ENCODE measurements around the gene FAHD2A.
"Not testable (repeated sequence)": the region's sequence is repeated elsewhere in the genome, so short reads cannot be mapped to it uniquely, and the experiment has no call there.

The FAHD2A gene

DNA sequence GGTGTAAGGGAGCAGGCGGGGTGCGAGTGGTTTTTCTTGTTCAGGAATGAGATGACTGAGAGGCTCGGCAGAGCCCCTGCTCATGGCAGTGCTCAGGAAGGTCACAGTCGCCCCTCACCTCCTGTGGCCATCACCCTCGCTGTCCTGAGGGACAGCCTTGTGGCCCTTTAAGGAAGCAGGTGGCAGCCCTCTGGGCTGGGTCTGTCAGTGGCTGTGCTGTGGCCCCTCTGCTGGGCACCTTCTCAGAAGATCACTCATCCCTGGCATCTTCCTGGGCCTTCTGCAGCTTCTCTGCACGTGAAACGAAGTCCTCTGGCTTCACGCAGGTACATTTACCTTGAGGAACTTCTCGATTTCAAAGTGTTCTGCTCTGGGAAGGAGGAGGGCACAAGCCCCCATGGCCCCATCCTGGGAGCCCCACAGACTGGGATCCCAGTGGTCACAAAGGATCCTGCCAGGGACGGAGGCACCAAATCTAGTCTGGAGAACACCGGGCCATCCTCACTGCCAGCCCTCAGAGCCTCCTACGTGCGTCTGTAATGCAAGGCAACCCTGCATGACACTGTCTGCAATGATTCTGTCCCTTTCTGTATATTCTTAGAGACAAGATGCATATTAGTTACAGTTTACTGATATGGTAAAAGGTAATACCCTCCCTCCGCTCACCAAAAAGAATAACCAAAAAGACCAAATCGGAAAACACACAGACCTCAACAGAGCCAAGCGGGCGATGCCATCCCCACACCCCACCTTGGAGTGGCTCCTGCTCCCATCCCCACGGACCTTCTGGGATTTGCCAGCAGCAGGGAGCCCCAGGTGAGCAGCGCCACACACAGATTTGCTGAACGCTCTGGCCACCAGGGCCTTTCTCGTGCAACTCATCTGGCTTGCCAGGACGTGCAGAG is 25.9 kb upstream of the FAHD2A start:
- no peak for DNase-seq

DNA sequence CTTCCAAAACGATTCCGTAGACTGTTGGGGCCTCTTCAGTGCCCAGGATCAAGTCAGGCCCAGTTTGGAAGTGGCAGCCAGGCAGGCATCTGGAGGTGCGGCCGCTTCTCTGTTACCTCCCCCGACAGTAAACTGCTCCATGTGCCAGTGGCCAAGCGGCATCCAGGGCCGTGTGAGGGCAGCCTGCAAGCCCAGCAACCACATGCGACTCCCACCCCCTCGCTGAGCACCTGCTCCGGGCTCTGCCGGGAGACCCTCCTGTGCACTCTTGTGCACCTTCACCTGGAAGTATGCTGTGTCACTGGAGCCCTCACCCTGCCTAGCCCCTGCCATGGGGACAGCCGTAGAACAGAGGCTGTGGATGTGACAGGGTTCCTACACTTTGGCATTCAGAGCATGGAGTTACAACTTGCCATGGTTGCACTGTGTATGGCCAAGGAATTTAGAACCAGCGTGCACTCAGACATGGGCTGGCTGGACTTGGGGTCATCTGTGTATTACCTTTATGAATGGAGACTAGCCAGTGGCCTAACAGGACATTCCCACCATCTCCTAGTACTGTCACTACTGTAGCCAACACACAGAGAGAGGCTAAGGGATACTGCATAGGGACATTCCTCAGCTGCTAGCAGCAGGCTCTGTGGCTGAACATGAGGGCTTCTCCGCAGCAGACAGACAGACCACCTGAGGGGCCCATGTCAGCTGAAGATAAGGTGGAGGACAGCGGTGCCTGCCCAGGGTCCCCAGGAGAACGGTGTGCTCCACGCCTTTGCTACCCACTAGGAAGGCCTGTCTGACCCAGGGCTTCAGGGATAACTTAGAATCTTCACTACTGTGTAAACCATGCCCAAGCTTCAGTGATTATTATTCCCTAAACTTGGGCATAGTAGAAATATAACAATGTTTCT is 25.0 kb upstream of the FAHD2A start:
- DNase-seq: no peak

DNA sequence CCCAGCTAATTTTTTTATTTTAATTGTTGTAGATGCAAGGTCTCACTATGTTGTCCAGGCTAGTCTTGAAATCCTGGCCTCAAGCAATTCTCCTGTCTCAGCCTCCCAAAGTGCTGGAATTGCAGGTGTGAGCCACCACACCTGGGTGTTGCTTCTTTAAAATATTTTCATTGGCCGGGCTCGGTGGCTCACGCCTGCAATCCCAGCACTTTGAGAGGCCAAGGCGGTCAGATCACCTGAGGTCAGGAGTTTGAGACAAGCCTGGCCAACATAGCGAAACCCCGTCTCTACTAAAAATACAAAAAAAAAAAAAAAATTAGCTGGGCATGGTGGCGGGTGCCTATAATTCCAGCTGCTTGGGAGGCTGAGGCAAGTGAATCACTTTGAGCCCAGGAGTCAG is 24.2 kb upstream of the FAHD2A start:
- not testable (repeated sequence) for DNase-seq

DNA sequence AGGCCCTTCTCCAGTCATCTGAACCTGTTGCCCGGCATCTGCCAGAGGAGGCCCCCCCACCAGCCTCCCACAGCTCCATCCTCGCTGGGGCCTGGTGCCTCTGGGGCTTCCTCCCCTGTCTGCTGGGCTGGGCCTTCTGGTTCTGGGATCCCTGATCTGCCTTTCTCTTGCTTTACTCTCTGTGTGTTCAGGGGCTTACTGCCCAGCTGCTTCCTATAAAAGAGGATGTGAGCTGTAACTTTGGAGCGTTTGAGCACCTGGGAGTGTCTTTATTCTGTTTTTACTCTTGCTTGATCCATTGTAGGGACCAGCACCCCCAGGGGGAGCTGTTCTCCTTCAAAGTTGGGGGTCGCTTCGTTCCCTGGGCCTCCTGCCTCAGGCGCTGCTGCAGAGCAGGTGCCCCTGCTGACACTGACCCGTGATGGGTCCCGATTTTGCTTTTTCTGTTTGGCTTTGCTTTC is 23.1 kb upstream of the FAHD2A start:
- no peak for DNase-seq

DNA sequence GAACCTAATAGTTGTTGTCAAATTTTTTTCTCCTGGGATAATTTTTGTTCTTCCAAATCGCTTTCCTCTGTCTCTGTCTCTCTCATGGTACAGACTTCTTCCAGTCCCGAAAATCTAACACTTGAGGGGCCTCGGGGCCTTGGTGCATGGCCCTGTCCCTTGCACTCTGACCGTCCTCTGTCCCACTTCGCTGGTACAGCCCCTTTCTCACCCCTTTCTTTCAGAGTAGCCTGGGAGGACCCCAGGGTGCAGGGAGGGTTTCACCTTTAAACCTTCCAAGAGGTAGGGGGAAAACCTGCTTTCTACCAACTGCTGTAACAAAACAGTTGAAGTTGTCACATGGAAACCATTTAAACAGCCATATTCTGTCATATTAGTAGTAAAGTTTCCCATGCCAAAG is 22.2 kb upstream of the FAHD2A start:
- DNase-seq: no peak

DNA sequence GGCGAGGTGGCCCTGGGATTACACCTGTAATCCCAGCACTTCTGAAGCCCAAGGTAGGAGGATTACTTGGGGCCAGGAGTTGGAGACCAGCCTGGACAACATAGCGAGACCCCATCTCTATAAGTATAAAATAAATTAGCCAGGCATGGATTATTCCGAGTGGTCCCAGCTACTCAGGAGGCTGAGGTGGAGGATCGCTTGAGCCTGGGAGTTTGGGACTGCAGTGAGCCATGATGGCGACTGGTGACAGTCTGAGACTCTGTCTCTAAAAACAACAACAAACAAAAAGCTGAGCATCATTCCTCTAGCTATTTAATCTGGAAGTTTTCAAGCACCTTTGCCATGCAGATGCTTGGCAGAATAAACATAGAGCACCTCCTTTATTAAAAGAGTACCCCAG is 21.8 kb upstream of the FAHD2A start:
- no peak for DNase-seq

DNA sequence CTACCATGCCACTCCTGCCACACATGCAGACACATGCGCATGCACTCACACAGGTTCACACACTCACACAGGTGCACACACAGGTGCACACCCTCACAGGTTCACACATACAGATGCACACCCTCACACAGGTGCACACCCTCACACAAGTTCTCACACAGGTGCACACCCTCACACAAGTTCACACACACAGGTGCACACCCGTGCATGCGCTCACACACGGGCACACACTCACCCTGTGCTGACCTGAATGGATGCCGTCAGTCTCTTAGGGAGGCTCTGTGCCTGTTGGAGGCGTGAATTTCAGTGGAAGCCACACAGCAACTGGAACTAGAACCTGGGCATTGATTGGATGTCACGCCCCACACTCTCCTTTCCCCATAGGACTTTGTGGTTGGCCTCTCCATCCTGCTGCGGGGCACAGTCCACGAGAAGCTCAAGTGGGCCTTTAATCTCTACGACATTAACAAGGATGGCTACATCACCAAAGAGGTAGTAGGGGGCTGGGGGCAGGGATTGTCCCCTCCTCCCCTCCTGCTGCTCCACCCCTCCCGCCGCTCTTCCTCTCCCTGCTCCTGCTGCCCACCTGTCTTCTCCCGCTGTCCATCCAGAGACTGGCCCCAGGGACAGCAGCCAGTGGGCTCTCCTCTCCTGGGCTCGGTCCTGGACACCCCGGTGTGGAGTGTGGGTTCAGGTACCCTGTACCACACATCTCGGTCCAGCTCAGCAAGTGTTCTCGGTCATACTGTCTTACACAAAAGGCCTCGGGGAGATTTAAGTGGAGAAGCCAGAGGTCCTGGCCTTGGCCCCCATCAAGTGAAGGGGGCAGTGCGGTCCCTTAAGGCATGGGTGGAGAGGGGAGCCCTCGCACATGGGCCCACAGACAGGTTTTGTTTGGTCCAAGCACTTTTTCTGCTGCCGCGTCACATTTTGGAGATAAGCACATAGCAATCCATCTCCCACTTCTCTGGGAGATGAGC is 21.0 kb upstream of the FAHD2A start:
- no peak for DNase-seq

DNA sequence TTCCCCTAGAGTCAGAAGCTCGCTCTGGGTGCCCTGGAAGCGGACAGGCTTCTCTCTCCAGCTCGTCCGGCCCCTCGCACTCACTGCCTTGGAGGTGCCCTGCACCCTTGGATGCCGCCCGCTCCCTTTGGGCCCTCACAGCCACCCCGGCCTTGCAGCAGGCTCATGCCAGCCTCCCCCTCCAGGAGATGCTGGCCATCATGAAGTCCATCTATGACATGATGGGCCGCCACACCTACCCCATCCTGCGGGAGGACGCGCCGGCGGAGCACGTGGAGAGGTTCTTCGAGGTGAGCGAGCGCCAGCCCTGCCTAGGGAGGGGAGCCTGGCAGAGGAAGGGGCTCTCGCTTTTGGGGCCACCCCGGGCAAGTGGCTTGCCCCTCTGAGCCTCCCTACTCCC is 20.3 kb upstream of the FAHD2A start:
- no peak for DNase-seq

DNA sequence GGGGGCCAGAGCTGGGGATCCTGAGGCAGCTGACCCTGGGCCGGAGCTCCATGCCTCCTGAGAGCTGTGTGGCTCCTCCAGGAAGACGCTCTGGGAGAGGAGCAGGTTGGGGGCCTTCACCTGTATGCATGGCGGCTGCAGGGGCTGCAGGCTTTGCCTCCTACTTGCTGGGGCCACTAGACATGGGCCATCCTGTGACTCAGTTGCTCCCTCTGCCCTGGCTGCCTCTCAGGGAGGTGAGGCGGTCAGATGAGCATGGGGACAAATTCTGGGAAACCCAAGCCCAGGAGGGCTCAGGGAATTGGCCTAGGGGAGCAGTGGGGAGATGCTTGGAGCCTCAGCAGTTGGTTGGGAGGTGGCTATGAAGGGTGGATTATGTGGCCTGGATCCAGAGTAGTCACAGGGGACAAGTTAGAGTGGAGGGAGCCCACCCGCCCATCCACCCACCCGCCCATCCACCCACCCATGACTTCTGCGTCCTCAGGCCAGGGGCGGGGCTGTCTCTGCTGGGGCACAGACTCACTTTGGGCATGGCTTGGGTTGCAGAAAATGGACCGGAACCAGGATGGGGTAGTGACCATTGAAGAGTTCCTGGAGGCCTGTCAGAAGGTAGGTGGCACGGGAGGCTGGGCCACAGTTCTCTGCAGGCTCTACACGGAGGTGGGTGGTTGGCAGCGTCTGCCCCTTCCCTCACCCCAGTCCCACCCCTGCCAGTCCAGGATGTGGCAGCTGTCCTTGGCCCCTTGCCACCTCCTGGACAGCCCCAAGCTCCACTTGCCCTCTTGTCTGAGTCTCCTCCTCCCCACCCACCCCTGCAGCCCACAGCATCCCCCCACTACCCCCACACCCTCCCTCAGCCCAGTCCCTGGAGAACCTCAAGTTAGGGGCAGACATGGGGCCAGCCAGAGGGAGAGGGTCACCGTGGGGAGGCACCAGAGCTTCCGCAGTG is 19.5 kb upstream of the FAHD2A start:
- no peak for DNase-seq

DNA sequence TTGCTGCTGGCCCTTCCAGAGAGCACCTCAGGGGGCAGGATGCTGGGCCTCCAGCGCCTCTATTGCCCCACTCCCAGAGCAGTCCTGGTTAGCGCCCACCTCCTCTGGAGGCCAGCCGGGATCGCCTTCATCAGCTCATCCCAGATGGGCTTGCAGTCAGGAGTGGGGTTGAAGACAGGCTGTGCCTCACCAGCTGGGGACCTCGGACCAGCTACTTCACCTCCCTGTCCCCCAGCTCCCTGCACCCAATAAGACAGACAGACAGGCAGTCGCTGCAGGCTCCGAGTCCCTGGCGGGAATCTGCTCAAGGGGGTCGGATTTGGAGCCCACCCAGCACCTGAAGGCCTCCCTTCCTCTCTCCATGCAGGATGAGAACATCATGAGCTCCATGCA is 18.9 kb upstream of the FAHD2A start:
- no peak for DNase-seq

DNA sequence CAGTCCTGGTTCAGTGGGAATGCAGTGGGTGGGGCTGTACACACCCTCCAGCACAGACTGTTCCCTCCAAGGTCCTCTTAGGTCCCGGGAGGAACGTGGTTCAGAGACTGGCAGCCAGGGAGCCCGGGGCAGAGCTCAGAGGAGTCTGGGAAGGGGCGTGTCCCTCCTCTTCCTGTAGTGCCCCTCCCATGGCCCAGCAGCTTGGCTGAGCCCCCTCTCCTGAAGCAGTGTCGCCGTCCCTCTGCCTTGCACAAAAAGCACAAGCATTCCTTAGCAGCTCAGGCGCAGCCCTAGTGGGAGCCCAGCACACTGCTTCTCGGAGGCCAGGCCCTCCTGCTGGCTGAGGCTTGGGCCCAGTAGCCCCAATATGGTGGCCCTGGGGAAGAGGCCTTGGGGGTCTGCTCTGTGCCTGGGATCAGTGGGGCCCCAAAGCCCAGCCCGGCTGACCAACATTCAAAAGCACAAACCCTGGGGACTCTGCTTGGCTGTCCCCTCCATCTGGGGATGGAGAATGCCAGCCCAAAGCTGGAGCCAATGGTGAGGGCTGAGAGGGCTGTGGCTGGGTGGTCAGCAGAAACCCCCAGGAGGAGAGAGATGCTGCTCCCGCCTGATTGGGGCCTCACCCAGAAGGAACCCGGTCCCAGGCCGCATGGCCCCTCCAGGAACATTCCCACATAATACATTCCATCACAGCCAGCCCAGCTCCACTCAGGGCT is 17.5 kb upstream of the FAHD2A start:
- DNase-seq: no peak

DNA sequence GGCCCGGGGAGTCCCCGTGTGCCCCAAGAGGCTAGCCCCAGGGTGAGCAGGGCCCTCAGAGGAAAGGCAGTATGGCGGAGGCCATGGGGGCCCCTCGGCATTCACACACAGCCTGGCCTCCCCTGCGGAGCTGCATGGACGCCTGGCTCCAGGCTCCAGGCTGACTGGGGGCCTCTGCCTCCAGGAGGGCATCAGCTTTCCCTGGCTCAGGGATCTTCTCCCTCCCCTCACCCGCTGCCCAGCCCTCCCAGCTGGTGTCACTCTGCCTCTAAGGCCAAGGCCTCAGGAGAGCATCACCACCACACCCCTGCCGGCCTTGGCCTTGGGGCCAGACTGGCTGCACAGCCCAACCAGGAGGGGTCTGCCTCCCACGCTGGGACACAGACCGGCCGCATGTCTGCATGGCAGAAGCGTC is 16.9 kb upstream of the FAHD2A start:
- DNase-seq: no peak

DNA sequence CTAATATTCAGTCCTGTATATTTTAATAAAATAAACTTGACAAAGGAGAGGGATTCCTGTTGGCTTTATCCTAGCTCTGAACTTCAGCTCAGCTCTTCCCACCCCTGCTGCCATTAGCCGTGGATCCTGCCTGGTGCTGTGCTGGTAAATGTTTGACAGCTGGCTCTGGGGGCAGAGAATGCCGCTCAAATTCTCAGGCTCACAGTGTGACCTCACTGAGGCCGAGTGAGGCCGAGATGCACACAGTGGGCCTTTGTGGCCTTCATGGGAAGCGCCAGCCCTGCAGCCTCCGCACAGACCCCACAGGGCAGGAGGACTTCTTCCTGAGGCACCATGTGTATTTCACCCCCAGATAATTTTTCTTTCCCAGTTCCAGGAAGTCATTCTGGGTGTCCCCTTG is 16.5 kb upstream of the FAHD2A start:
- no peak for DNase-seq

DNA sequence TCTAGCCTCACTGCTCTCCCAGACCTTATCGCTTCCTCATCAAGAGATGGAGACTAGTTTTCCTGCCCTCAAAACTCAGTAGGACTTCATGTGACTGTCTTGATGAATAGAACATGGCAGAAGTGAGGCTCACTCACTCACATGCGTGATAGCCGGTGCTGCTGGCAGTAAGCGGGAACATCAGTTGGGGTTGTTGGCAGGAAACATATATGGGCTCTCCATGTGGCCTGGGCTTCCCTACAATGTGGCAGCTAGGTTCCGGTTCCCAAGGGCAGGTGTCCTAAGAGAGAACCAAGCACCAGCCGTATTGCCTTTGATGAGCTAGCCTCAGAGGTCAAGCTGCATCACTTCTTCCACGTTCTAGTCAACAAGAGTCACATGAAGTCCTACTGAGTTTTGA is 15.2 kb upstream of the FAHD2A start:
- DNase-seq: no peak

DNA sequence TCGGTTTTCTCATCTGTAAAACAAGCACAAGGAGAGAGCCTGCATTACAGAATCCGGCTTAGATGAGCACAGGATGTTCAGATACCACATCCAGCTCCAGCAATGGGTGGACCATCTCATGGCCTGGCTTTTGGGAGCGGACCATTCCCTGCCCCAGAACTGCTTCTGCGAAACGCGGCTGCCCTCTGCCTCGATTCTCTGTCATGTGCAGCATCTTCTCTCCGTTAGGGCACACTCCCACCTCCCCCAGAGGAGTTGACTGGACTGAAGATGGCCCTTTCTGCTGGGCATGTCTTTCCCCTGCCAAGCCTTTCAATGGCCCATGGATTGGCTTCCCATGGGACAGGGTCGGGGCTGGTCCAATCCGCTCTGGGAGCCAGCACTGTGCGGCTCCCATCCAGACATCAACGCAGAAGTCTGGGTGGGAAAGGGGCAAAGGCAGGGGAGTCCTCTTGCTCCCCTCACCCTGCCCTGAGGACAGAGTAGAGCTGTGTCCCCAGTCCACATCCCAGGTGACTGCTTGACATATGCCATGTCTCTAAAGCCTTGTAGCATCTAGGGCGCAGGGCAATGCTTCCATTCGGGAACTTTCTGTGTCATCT is 14.3 kb upstream of the FAHD2A start:
- no peak for DNase-seq

DNA sequence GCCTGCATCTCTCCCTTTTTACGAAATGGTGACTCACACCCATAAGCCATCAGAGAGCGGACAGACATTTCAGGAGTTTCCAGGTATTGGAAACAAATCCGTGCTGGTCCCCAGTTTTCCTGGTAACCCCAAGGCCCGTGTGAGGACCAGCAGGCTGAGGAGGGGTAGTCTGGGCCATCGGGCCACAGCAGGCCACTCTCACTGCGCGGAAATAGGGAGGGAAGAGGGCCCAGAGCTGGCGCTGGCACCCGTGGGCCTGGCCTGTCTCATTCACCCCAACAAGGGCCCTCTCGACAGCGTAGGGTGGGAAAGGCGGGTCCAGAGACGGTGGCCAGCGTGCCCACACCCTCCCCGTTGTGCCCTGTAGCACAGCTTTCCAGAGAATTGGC is 13.7 kb upstream of the FAHD2A start:
- peak in 1 of 14 donors; percentile 21 for DNase-seq

DNA sequence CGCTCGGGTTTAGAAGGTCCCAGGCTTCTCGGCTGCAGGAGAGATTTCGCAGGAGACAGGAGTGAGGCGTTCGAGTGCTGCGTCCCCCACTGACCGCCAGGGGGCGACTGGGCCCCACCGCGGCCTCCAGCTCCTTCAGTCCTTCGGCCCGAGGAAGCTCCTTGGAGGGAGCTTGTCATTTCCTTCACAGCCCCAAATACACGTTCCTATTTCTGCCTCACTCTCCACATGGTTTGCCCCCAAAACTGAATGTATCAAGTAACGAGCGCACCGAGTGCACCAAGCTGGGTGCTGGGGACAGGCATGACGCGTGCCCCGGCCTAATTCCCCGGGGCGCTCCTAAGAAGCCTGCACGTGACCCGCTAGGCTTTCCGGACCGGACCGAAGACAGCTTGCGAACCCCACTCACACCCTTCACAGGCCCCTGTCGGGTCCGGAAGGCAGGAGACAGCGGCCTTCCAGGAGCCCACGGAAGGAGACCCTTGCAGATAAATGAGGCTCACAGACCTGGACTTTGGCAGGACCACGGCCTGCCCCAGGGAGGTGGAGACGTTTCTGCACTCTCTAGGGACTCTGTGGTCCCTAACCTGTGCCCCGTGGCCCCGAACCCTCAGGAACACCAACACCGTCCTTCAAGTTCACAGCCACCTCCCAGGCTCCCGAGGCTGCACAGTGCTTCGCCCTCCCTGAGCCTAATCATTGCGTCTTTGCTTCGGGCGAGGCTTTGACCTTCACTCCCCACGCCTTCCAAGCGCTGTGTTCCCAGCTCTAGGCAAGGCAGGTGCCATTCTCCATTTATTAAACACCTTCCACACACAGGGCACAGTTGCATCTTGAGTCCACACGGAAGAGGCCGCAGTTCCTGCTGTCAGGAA is 13.0 kb upstream of the FAHD2A start:
- peak in 8 of 14 donors; percentile 4 to 61 (median 26) for DNase-seq

DNA sequence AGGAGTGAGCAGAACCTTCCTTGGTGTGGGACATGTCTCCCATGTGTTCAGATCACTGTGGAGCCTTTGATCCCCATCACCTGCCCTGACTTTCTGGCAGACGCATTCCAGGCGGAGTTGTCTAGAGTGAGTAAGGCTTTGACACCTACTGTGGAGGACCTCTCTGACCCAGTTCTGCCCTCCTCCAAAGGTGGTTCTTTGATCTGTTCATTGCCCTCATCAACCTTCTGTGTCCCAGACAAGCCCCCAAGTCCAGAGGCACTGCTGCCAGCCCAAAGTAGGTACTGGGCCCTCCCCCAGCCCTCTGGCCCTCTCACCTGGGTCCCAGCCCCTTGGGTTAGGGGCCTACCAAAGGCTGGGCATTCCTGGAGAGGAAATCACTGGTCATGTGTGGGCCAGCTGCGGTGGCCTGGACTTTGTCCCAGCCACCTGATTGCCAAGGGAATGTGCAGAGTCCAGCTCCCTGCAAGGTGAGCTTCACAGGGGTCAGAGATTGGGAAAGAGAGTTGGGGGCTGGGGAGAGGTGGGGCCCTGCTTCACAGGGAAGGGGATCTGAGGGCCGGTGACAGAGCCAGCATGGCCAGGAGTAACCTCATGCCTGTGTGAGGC is 12.1 kb upstream of the FAHD2A start:
- no peak for DNase-seq

Measured in C1 segment of cervical spinal cord (tissue), 14 donors.